ENCODE data around the gene FARP1.

The FARP1 gene

DNA sequence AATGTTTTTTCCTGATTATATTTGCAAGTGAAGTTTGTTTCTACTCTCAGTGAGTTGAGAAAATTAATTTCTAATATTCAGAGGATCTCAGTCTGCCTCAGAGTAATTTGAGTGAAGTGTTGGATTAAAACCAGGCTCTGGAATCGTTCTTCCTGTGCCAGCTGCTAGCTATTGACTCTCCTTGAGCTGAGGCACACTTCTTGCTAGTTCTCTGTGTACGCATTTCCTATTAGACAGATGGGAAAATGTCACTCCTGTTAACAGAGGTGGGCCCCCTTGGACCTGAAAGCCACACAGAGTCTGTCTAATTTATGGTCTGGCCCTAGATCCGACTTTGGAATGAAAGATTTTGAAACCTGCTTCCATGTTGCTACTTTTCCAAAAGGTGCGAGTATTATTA lies 141.8 kb downstream of the FARP1 start:
- DNase-seq (ENCODE audit: low spot score), result no peak

DNA sequence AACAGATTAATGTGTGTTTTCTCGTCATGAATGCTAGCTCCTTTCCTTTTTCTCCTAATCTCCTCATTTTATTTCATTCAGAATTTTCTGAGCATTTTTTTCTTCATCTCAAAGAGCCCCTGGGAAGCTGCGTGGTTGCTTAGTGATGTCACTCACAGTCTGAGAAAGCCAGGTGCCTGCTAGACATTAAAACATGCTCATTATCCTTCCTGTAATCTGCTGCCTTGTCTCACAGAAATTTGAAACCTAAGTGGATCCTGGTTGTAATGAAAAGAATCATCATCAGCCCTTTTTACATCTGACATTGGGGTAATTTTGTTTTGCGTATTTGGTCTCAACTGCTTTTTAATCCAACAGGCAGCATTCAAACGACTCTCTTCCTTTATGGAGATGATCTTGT lies 142.4 kb downstream of the FARP1 start:
- no peak for DNase-seq (ENCODE audit: low spot score)

GRCh38 chr13:98285852-98286594 lies 143.1 kb downstream of the FARP1 start:
- DNase-seq (ENCODE audit: low spot score), result no peak

DNA sequence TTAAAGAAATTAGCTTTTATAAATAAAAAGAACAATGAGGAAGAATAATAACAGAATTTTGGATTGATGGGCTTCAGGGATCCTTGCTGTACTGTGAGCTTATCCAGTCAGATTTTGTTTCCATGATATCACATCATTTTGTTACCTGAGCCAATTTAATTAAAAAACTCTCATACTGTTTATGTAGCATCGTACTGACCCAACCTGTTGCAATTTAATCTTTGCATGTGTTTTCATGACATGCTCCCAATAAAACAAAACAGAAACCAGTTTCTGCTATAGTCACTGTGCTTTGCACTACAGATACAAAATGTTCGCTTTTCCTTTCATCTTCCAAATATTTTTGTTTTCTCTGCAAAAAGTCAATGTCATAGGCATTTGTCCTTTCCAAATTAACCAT lies 143.9 kb downstream of the FARP1 start:
- DNase-seq (ENCODE audit: low spot score), result no peak

DNA sequence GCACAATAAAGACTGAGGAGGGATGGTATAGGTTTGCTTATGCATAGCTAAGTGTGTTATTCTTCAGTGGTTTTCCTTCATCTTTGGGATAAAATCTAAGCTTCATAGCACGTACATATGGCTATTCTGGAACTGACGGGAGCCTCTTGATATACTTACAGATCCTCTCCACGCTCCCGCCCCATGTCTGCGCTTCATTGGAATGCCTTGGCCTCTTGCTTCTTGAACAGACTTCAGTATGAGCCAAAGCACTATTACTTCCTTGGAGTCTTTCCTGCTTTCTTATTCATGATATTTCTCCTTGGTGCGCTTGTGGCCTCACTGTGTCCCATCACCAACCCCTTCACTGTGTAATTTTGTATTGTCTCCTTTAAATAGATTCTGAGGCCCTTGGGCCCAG lies 145.3 kb downstream of the FARP1 start:
- no peak for DNase-seq (ENCODE audit: low spot score)

DNA sequence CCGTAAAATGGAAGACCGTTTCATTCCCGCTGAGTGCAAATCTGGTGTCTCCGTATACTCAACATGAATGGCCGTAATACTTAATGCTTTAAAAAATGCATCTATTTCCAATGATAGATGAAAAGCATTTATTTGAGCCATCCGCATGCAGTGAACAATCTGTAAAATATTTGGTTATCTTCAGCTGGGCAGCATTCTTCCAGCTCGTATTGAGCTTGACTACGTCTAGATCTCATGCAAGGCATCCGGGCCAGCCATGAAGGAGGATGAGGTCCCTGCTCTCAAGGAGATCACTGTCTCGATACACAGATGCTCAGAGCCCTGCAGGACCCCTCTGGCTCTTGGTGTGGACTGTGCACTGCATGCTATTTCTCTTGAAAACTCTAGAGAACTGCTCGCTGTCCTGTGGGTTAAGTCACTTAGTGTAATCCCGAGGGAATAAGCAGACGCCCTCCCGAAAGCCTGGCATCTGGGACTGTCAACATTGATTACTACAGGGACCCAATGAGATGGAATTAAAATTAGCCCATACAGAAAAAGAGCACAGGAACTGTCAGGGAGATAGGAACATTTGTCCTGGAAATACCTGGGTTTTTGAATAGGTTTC lies 146.5 kb downstream of the FARP1 start:
- no peak for DNase-seq (ENCODE audit: low spot score)

GRCh38 chr13:98290261-98290660 lies 147.4 kb downstream of the FARP1 start:
- no peak for DNase-seq (ENCODE audit: low spot score)

DNA sequence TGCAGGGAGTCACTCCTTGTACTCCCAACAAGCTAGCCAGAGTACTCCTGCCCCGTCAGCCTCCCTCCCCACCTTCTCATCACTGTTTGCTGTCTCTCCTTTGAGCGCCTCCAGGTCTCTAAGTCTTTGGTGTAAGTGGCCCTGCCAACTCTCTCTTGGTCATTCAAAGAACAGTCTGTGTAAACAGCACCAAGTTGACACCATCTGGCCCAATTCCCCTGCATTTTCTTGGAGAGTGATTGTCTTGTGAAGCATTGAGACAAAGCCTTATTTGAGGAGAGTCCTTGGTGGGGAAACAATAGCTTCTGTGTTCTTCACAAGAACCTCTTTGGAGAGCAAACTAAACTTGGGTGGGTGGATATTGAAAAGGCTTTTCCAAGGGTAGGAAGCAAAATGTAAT lies 148.8 kb downstream of the FARP1 start:
- DNase-seq (ENCODE audit: low spot score), result no peak

- no peak for DNase-seq (ENCODE audit: low spot score)
Observed at GRCh38 chr13:98293103-98293502, 150.2 kb downstream of the FARP1 start.

DNA sequence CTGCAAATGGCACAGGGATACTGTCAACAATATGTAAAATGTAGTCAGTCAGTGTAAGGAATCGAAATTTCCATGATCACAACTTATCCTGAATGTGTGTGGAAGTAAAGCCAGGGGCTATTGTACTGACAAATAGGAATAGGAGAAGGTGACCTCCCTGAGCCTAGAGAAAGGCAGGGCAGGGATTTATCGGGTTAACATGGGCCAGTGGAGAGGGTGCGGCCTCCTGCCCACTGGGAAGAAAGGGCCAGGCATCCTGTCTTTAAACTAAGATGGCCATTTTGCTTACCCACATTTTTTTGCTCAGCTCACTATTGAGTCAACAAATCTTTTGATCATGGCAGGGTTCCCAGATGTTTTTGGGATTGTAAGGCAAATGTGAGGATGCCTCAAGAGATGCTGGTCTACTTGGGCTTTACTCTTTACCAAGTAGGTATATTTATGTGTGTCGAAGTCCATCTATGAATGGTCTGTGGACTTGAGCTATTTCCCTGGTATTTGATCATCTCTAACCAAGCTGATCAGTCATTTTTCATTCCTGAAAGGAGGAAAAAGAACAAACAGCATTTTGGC lies 150.8 kb downstream of the FARP1 start:
- no peak for DNase-seq (ENCODE audit: low spot score)

DNA sequence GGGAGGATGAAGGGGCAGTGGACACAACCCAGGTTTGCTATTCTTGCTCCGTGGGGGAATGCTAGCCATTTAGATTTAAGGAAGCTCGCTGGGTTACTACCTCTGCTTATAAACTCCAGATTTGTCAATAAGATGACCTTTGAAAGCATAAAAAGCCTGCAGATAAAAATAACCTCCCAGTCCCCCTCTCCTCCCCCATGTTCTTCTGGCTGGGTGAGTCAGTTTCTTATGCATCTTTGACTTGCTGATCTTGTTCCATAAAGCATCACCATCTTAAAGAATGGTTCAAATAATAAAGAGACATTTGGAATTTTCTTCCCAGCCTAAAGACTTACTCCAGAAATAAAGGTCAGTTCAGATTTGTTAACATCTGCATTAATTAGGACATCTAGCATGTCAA lies 152.5 kb downstream of the FARP1 start:
- DNase-seq (ENCODE audit: low spot score), result no peak

GRCh38 chr13:98297051-98297450 lies 154.2 kb downstream of the FARP1 start:
- DNase-seq (ENCODE audit: low spot score), result no peak

- no peak for DNase-seq (ENCODE audit: low spot score)
Observed at GRCh38 chr13:98297745-98298144, 154.9 kb downstream of the FARP1 start.

DNA sequence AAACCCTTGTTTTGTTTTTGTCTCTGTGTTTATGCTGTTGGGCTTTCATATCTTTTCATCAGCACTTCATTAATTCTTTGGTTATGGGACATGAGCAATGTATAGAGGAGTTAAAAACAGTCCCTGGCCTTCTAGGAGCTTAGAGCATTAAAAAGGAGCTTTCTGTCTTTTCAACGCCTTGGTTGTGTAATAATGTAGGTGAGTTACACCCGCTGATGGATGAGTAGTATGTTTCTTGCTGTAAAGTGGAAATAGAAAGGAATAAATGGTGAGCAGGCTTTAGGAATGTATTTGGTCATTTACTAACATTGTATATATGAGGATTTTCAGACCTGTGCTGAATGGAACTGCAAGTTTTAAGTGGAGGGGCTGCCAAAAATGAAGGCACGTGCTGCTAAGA lies 155.7 kb downstream of the FARP1 start:
- DNase-seq (ENCODE audit: low spot score), result no peak

DNA sequence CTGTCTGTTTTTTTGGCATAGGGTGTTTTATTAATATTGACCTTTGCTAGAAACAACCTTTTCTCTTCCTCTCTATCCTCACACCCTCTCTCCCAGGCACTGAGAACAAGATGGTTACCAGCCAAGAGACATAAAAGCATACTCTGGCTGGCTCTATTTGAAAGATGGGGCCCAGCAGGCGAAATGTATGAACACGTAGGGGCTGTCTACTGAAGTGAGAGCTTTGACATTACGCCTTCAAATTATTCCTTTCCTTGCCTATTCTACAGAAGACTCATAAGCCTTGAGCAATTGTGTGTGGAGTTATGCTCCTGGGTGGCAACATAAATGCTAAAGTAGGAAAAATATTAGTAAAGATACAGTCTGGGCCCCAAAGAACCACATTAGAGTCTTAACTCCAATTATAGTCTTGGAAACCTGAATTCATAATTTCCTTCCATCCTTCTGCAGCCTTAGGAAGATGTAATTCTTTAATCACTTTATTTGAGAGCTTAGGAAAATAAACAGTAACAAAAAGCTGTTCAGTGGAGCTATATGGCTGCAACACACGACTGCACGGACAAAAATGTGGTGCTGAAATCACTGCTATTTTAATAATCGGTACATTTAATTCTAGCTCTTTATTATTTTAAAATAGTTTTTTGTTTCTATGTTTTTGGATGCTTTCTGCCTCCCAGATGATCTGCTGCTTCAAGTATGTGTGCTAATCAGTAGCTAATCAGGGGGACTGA lies 156.5 kb downstream of the FARP1 start:
- DNase-seq (ENCODE audit: low spot score), result no peak

GRCh38 chr13:98299966-98300350 lies 157.1 kb downstream of the FARP1 start:
- DNase-seq (ENCODE audit: low spot score), result no peak

DNA sequence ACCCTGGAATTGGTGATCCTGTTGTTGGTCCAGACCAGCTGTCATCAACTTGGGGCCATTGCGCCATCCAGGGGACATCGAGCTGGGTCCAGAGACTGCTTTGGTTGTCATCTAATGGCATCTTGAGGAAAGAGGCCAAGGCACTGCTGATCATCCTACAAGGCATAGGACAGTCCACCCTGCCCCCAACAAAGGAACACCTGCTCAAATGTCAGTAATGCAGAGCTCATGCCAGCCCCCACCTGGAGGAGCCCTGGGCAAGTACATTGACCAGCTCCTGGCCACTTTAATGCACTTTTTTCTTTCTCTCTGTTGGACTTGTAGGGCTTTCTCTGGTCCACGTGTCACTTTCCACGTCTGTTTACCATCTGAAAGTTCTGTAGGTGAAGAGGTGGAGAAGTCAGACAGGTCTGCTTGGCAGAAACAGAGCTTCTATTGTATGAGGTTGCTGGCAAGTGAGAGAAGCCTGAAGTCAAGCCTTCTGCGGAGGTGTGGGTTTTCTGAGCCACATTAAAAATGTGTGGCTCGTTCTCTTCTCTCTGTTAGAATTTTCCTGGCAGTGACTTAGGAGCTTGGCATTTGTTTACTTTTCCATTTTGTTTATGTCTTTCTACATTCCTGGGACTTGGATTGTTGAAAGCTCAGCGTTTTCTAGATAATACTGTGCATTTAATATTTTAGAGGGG lies 158.2 kb downstream of the FARP1 start:
- DNase-seq (ENCODE audit: low spot score), result no peak

- DNase-seq (ENCODE audit: low spot score), result no peak
Observed at GRCh38 chr13:98301721-98302120, 158.8 kb downstream of the FARP1 start.

GRCh38 chr13:98303858-98304257 lies 161.0 kb downstream of the FARP1 start:
- DNase-seq (ENCODE audit: low spot score), result no peak

DNA sequence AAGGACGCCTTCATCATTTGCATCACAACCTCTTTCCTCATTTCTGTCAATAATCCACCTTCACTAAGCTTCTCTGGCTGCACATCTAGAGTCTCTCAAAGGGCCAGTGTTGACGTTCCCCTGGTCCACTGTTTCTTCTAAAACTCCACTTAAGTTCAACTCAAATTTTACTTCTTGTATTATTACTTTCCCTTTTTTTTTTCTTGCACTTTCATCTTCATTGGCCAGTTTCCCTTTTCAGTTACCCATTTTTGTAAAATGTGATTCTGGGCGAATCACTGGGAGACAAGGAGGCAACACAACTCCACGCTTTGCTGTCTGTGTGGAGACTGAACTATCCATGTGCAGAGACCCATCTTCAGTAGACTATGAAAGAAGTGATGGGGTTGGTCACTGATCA lies 162.8 kb downstream of the FARP1 start:
- DNase-seq (ENCODE audit: low spot score), result no peak

DNA sequence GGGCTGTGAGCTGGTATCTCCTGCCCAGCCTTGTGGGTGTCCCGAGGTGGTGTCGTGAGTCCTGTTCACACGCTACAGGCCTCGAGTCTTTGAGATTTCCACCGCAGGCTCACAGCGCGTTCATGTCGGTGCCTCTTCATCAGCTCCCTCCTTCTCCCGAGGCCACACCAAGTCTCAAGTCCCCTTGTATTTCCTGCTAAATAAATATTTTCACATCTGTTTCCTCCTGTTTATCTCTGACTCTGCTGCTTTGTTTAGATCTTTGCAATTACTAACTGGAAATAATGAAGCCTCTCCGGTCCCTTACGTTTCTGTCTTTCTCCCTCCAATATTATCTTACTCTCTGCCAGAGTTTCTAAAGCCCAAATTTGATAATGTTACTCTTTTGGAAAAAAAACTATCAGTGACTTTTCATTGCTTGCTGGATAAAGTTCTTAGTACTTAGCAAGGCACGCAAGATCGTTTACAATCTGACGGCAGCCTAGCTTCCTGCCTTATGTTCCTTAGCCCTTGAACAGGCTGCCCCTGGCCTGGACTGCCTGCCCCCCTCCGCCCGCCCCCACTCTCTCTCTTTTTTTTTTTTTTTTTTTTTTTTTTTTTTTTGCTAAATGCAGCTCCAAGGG lies 164.7 kb downstream of the FARP1 start:
- no peak for DNase-seq (ENCODE audit: low spot score)
